ENCODE data around the gene NELFE. TPM values are rescaled to one million over a fixed set of nuclear protein-coding genes. Genes with fewer than 3 reads are reported as not detected.
"Not testable (repeated sequence)": the region's sequence is repeated elsewhere in the genome, so short reads cannot be mapped to it uniquely, and the experiment has no call there.

Gene NELFE
- total and polyA plus RNA-seq, 7 donors = 44.3 to 86.9 (median 49.4) TPM

DNA sequence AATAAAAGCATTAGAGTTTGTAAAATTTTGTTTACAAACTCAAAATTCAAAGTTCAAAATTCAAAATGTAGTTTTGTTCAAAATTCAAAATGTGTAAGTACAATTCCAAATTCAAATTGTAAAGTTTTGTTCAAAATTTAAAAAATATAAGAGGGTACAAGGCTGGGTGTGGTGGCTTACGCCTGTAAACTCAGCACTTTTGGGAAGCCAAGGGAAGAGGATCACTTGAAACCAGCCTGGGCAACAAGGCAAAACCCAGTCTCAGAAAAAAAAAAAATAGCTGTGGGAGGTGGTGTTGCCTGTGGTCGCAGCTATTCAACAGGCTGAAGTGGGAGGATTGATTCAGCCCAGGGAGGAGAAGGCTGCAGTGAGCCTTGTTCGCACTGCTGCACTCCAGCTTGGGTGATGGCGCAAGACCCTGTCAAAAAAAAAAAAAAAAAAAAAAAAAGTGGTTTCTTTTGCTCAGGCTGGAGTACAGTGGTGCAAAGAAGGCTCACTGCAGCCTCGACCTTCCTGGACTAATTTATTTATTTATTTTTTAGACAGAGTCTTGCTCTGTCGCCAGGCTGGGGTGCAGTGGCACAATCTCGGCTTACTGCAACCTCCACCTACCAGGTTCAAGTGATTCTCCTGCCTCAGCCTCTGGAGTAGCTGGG, 51.5 kb downstream of the NELFE start:
- no peak for DNase-seq
- intact Hi-C loops (cut with DNase I) = no loop called here

GRCh38 chr6:31906727-31907126, 52.0 kb downstream of the NELFE start:
- H3K27me3 ChIP-seq (ENCODE audit: insufficient read depth in 3 of 3, low read length in 2 of 3); intact Hi-C loops (cut with DNase I); ATAC-seq; H3K9me3 ChIP-seq; H3K4me3 ChIP-seq; H3K4me1 ChIP-seq; H3K27ac ChIP-seq; H3K36me3 ChIP-seq (ENCODE audit: insufficient read depth in 1 of 2, low read depth in 1 of 2); DNase-seq: not testable (repeated sequence)
- 73 to 78% (median 77%) methylated on average over 8 of the region's 8 CpGs for WGBS, 3 donors

More for the DNA sequence above, 51.5 kb downstream of the NELFE start:
- Histone ChIP-seq H3K4me3 (no peak overlapping the region), H3K36me3 (ENCODE audit: insufficient read depth in 1 of 2, low read depth in 1 of 2) (no peaks in the 10 kb centered on the region), H3K27ac (no peak overlapping the region), H3K4me1 (peaks cover 4% of the 10 kb centered on the region), H3K9me3 (no peaks in the 10 kb centered on the region), H3K27me3 (ENCODE audit: insufficient read depth in 3 of 3, low read length in 2 of 3) (peaks cover 0 to 3% (median 0%) of the 10 kb centered on the region in 3 donors)
- whole genome bisulfite sequencing, 3 donors = 63 to 72% (median 66%) methylated on average over 7 of the region's 7 CpGs
- ATAC-seq = no peak
- TF ChIP-seq, protein P1, sequence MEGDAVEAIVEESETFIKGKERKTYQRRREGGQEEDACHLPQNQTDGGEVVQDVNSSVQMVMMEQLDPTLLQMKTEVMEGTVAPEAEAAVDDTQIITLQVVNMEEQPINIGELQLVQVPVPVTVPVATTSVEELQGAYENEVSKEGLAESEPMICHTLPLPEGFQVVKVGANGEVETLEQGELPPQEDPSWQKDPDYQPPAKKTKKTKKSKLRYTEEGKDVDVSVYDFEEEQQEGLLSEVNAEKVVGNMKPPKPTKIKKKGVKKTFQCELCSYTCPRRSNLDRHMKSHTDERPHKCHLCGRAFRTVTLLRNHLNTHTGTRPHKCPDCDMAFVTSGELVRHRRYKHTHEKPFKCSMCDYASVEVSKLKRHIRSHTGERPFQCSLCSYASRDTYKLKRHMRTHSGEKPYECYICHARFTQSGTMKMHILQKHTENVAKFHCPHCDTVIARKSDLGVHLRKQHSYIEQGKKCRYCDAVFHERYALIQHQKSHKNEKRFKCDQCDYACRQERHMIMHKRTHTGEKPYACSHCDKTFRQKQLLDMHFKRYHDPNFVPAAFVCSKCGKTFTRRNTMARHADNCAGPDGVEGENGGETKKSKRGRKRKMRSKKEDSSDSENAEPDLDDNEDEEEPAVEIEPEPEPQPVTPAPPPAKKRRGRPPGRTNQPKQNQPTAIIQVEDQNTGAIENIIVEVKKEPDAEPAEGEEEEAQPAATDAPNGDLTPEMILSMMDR (IDR thresholded peaks at IDR 0.05) = no peak

DNA sequence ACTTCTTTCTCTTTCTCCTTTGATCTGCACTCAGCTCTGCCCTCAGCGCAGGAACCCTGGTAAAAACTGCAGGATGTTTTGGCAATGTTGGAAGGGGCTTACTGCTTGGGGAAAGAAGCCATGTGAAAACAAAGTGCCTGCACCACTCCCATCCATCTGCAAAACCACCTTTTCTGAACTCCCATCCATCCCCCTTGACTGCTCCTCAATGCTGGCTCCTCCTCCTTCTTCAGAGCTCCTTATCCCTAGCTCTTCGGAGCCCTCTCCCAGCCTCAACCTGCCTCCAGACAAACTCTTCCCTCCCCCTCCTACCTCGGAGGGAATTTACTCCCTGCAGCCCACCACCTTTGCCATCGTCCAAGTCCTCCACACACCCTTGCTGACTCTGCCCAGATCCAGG, 52.6 kb downstream of the NELFE start:
- ATAC-seq (no peak), DNase-seq (no peak)
- peaks cover 7% of the 10 kb centered on the region for H3K4me1 ChIP-seq
- H3K27ac ChIP-seq = no peak overlapping the region
- WGBS, 3 donors = 29 to 34% (median 33%) methylated on average over 4 of the region's 4 CpGs
- no peaks in the 10 kb centered on the region for H3K36me3 ChIP-seq (ENCODE audit: insufficient read depth in 1 of 2, low read depth in 1 of 2)
- no peak overlapping the region for H3K4me3 ChIP-seq
- intact Hi-C loops (cut with DNase I) = no loop called here
- TF ChIP-seq, protein P1 (IDR thresholded peaks at IDR 0.05) = no peak
- no peaks in the 10 kb centered on the region for H3K9me3 ChIP-seq
- H3K27me3 ChIP-seq (ENCODE audit: insufficient read depth in 3 of 3, low read length in 2 of 3) = no peaks in the 10 kb centered on the region

GRCh38 chr6:31905041-31905440, 53.7 kb downstream of the NELFE start:
- intact Hi-C loops (cut with DNase I) = no loop called here
- no peaks in the 10 kb centered on the region for H3K9me3 ChIP-seq
- no peaks in the 10 kb centered on the region for H3K27me3 ChIP-seq (ENCODE audit: insufficient read depth in 3 of 3, low read length in 2 of 3)
- no peaks in the 10 kb centered on the region for H3K36me3 ChIP-seq (ENCODE audit: insufficient read depth in 1 of 2, low read depth in 1 of 2)
- WGBS, 3 donors = 80 to 95% (median 95%) methylated on average over 1 of the region's 1 CpG
- DNase-seq = no peak
- no peak overlapping the region for H3K4me3 ChIP-seq
- ATAC-seq = no peak
- H3K27ac ChIP-seq = no peak overlapping the region
- TF ChIP-seq, protein P1 (IDR thresholded peaks at IDR 0.05) = no peak
- peaks cover 11% of the 10 kb centered on the region for H3K4me1 ChIP-seq

GRCh38 chr6:31903957-31904356, 54.8 kb downstream of the NELFE start:
- intact Hi-C loops (cut with DNase I) = loop anchor here (2.0 to 5.0 kb wide), 2 partner anchors 48 to 49 kb away; no protein-coding TSS in a partner anchor
- WGBS, 3 donors = 82 to 97% (median 91%) methylated on average over 3 of the region's 3 CpGs
- DNase-seq = no peak
- TF ChIP-seq, protein P1 (IDR thresholded peaks at IDR 0.05) = no peak
- Histone ChIP-seq H3K27ac (no peak overlapping the region), H3K4me3 (no peak overlapping the region), H3K9me3 (no peaks in the 10 kb centered on the region), H3K4me1 (peaks cover 13% of the 10 kb centered on the region), H3K36me3 (ENCODE audit: insufficient read depth in 1 of 2, low read depth in 1 of 2) (no peaks in the 10 kb centered on the region), H3K27me3 (ENCODE audit: insufficient read depth in 3 of 3, low read length in 2 of 3) (no peaks in the 10 kb centered on the region)
- no peak for ATAC-seq

Other genes with a start within 250 kb of the NELFE start
Only the 30 nearest of the 35 such genes appear.
- 10 to 100 TPM in 2 of 4 donors, 1 to 10 TPM in 2; 8.4 to 16.2 (median 10.2) TPM for gene DDAH2, start 229.7 kb downstream of the NELFE start, total RNA-seq
- gene DDAH2, start 229.7 kb downstream of the NELFE start, polyA plus RNA-seq = 10 to 100 TPM in 2 of 3 donors, 1 to 10 TPM in 1; 6.3 to 13.8 (median 11.3) TPM
- gene CLIC1, start 222.4 kb downstream of the NELFE start, total RNA-seq = 10 to 100 TPM; 29.1 to 51.2 (median 41.9) TPM
- 10 to 100 TPM; 20.6 to 85.9 (median 35.1) TPM for gene CLIC1, start 222.4 kb downstream of the NELFE start, polyA plus RNA-seq
- gene MSH5, start 219.0 kb downstream of the NELFE start, total RNA-seq = 1 to 10 TPM; 1.7 to 3.0 (median 1.8) TPM
- gene MSH5, start 219.0 kb downstream of the NELFE start, polyA plus RNA-seq = 1 to 10 TPM; 1.4 to 2.7 (median 1.7) TPM
- under 1 TPM in 1 of 4 donors, not detected in 3; 0.59 TPM for gene SAPCD1, start 196.3 kb downstream of the NELFE start, total RNA-seq
- under 1 TPM; 0.13 to 0.78 (median 0.23) TPM for gene SAPCD1, start 196.3 kb downstream of the NELFE start, polyA plus RNA-seq
- gene VWA7, start 181.6 kb downstream of the NELFE start, total RNA-seq = 1 to 10 TPM; 5.2 to 8.0 (median 7.5) TPM
- gene VWA7, start 181.6 kb downstream of the NELFE start, polyA plus RNA-seq = 1 to 10 TPM in 2 of 3 donors, under 1 TPM in 1; 0.76 to 3.5 (median 1.8) TPM
- gene VARS1, start 163.2 kb downstream of the NELFE start, total RNA-seq = 100 to 1,000 TPM in 1 of 4 donors, 10 to 100 TPM in 3; 53.2 to 108 (median 76.1) TPM
- gene VARS1, start 163.2 kb downstream of the NELFE start, polyA plus RNA-seq = 10 to 100 TPM; 43.9 to 70.4 (median 57.4) TPM
- gene LSM2, start 152.0 kb downstream of the NELFE start, total RNA-seq = 10 to 100 TPM; 19.5 to 42.9 (median 28.7) TPM
- gene LSM2, start 152.0 kb downstream of the NELFE start, polyA plus RNA-seq = 10 to 100 TPM; 35.3 to 92.1 (median 44.2) TPM
- 1 to 10 TPM; 2.5 to 6.2 (median 4.4) TPM for gene HSPA1L, start 143.7 kb downstream of the NELFE start, total RNA-seq
- gene HSPA1L, start 143.7 kb downstream of the NELFE start, polyA plus RNA-seq = 10 to 100 TPM in 1 of 3 donors, 1 to 10 TPM in 1, under 1 TPM in 1; 0.86 to 23.1 (median 3.3) TPM
- gene HSPA1A, start 143.4 kb downstream of the NELFE start, total RNA-seq = 100 to 1,000 TPM; 241 to 940 (median 407) TPM
- gene HSPA1A, start 143.4 kb downstream of the NELFE start, polyA plus RNA-seq = 100 to 1,000 TPM in 2 of 3 donors, 10 to 100 TPM in 1; 37.1 to 319 (median 203) TPM
- gene HSPA1B, start 131.2 kb downstream of the NELFE start, total RNA-seq = 100 to 1,000 TPM; 199 to 721 (median 347) TPM
- 100 to 1,000 TPM in 2 of 3 donors, 10 to 100 TPM in 1; 19.4 to 148 (median 104) TPM for gene HSPA1B, start 131.2 kb downstream of the NELFE start, polyA plus RNA-seq
- 10 to 100 TPM; 14.2 to 20.6 (median 18.6) TPM for gene NEU1, start 96.2 kb downstream of the NELFE start, total RNA-seq
- 10 to 100 TPM; 25.2 to 39.8 (median 29.4) TPM for gene NEU1, start 96.2 kb downstream of the NELFE start, polyA plus RNA-seq
- gene SLC44A4, start 80.0 kb downstream of the NELFE start, total RNA-seq = under 1 TPM in 2 of 4 donors, not detected in 2; 0.23 to 0.24 TPM
- under 1 TPM; 0.03 to 0.14 (median 0.08) TPM for gene SLC44A4, start 80.0 kb downstream of the NELFE start, polyA plus RNA-seq
- gene EHMT2, start 61.3 kb downstream of the NELFE start, total RNA-seq = 10 to 100 TPM in 1 of 4 donors, 1 to 10 TPM in 3; 6.8 to 14.2 (median 7.7) TPM
- gene EHMT2, start 61.3 kb downstream of the NELFE start, polyA plus RNA-seq = 10 to 100 TPM in 2 of 3 donors, 1 to 10 TPM in 1; 8.4 to 20.8 (median 13.4) TPM
- 1 to 10 TPM; 1.1 to 2.6 (median 1.8) TPM for gene ZBTB12, start 56.9 kb downstream of the NELFE start, total RNA-seq
- 1 to 10 TPM; 2.2 to 4.6 (median 2.9) TPM for gene ZBTB12, start 56.9 kb downstream of the NELFE start, polyA plus RNA-seq
- 1 to 10 TPM; 1.5 to 5.5 (median 3.5) TPM for gene C2, start 31.3 kb downstream of the NELFE start, total RNA-seq
- 1 to 10 TPM in 1 of 3 donors, under 1 TPM in 2; 0.77 to 1.2 (median 0.99) TPM for gene C2, start 31.3 kb downstream of the NELFE start, polyA plus RNA-seq
- 1 to 10 TPM; 2.5 to 5.8 (median 3.4) TPM for gene CFB, start 12.9 kb downstream of the NELFE start, total RNA-seq
- 1 to 10 TPM; 1.6 to 2.3 (median 1.8) TPM for gene CFB, start 12.9 kb downstream of the NELFE start, polyA plus RNA-seq
- 10 to 100 TPM; 27.9 to 31.0 (median 29.2) TPM for gene SKIC2, start 204 bp upstream of the NELFE start, total RNA-seq
- gene SKIC2, start 204 bp upstream of the NELFE start, polyA plus RNA-seq = 10 to 100 TPM; 26.9 to 36.6 (median 31.8) TPM
- 10 to 100 TPM in 2 of 4 donors, 1 to 10 TPM in 2; 7.4 to 12.9 (median 9.9) TPM for gene DXO, start 13.2 kb upstream of the NELFE start, total RNA-seq
- 10 to 100 TPM in 1 of 3 donors, 1 to 10 TPM in 2; 8.0 to 20.6 (median 9.2) TPM for gene DXO, start 13.2 kb upstream of the NELFE start, polyA plus RNA-seq
- 10 to 100 TPM in 3 of 4 donors, 1 to 10 TPM in 1; 5.6 to 13.2 (median 10.9) TPM for gene C4A, start 23.1 kb upstream of the NELFE start, total RNA-seq
- 1 to 10 TPM; 3.0 to 3.2 (median 3.1) TPM for gene C4A, start 23.1 kb upstream of the NELFE start, polyA plus RNA-seq
- 10 to 100 TPM in 1 of 4 donors, 1 to 10 TPM in 3; 5.6 to 12.6 (median 9.4) TPM for gene C4B, start 55.8 kb upstream of the NELFE start, total RNA-seq
- 1 to 10 TPM; 2.6 to 3.3 (median 2.7) TPM for gene C4B, start 55.8 kb upstream of the NELFE start, polyA plus RNA-seq
- 1 to 10 TPM in 1 of 4 donors, under 1 TPM in 1, not detected in 2; 0.19 to 9.9 TPM for gene CYP21A2, start 79.4 kb upstream of the NELFE start, total RNA-seq
- under 1 TPM in 2 of 3 donors, not detected in 1; 0.05 to 0.10 TPM for gene CYP21A2, start 79.4 kb upstream of the NELFE start, polyA plus RNA-seq
- 10 to 100 TPM; 14.5 to 26.1 (median 23.9) TPM for gene TNXB, start 150.4 kb upstream of the NELFE start, total RNA-seq
- gene TNXB, start 150.4 kb upstream of the NELFE start, polyA plus RNA-seq = 10 to 100 TPM in 1 of 3 donors, 1 to 10 TPM in 2; 7.0 to 13.6 (median 9.1) TPM
- 10 to 100 TPM; 17.2 to 23.8 (median 19.9) TPM for gene ATF6B, start 169.3 kb upstream of the NELFE start, total RNA-seq
- 10 to 100 TPM; 13.0 to 35.2 (median 15.1) TPM for gene ATF6B, start 169.3 kb upstream of the NELFE start, polyA plus RNA-seq
- 1 to 10 TPM; 2.1 to 4.3 (median 4.1) TPM for gene FKBPL, start 171.3 kb upstream of the NELFE start, total RNA-seq
- 10 to 100 TPM in 1 of 3 donors, 1 to 10 TPM in 2; 8.2 to 12.2 (median 9.9) TPM for gene FKBPL, start 171.3 kb upstream of the NELFE start, polyA plus RNA-seq
- under 1 TPM; 0.08 to 0.51 (median 0.16) TPM for gene PRRT1, start 193.0 kb upstream of the NELFE start, total RNA-seq
- under 1 TPM; 0.22 to 0.28 (median 0.26) TPM for gene PRRT1, start 193.0 kb upstream of the NELFE start, polyA plus RNA-seq
- gene PPT2, start 195.2 kb upstream of the NELFE start, total RNA-seq = 10 to 100 TPM; 11.3 to 15.1 (median 14.0) TPM
- 10 to 100 TPM; 12.5 to 28.3 (median 18.0) TPM for gene PPT2, start 195.2 kb upstream of the NELFE start, polyA plus RNA-seq
- gene EGFL8, start 205.6 kb upstream of the NELFE start, total RNA-seq = 1 to 10 TPM; 2.0 to 7.0 (median 3.7) TPM
- 1 to 10 TPM; 2.1 to 4.0 (median 3.6) TPM for gene EGFL8, start 205.6 kb upstream of the NELFE start, polyA plus RNA-seq
- gene AGPAT1, start 217.1 kb upstream of the NELFE start, total RNA-seq = 10 to 100 TPM; 36.8 to 59.8 (median 47.7) TPM
- gene AGPAT1, start 217.1 kb upstream of the NELFE start, polyA plus RNA-seq = 10 to 100 TPM; 35.0 to 77.8 (median 38.0) TPM
- gene RNF5, start 219.4 kb upstream of the NELFE start, total RNA-seq = 10 to 100 TPM; 52.0 to 91.1 (median 57.0) TPM
- 100 to 1,000 TPM; 110 to 122 (median 113) TPM for gene RNF5, start 219.4 kb upstream of the NELFE start, polyA plus RNA-seq
- gene AGER, start 225.3 kb upstream of the NELFE start, total RNA-seq = 1 to 10 TPM in 3 of 4 donors, under 1 TPM in 1; 0.85 to 2.0 (median 1.4) TPM
- gene AGER, start 225.3 kb upstream of the NELFE start, polyA plus RNA-seq = 1 to 10 TPM in 1 of 3 donors, under 1 TPM in 2; 0.79 to 1.7 (median 0.91) TPM

Data from psoas muscle (tissue), 8 donors.